GM18951 (cell line): ENCODE data around the gene SARM1.

ENCODE experiments used
- POLR2A ChIP-seq: IDR thresholded peaks from 4 replicates; pipeline ENCODE4 v1.6.1; 2011; ENCODE audit warnings: mild to moderate bottlenecking; ENCODE audit not compliant: insufficient read length, insufficient read depth; ENCODE audit errors: extremely low read depth
- in situ Hi-C: fragments of 300-500 bp; cut with MboI; formaldehyde crosslinking; loops from one replicate; pipeline ENCODE4 v1.12.0; 2022; ENCODE audit warnings: low sequenced_read_pairs, mixed read lengths, inconsistent platforms; ENCODE audit not compliant: unreplicated experiment

SARM1 gene

DNA sequence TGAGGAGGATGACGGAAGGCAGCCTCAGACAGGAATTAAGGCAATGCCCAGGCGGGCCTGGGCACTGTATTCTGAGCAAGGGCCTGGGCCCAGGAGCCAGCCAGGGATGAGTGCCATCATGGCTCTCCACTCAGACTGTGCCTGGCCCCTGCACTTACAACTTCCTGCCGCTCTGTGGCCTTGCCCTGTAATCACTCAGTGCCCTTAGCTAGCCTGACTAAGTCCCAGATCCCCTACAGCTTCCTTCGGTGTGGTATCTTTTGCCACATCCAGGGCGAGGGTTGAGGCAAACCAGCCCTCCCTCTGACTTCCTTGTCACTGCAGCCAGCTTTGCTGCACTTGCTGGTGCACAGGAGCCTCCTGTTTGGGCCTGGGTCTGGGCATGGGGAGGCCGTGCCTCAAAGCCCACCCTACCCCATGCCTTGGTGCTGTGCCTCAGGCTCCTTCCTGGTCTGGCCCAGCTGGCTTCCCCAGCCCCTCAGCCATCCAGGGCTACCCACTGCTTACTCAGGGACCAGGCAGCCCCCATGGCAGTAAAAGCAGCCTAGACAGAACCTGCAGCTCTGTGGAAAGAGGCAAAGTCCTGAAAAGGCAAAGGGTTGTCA lies 25.2 kb downstream of the SARM1 start:
- in situ Hi-C loops = no loop called here
- no peak for TF ChIP-seq POLR2A

DNA sequence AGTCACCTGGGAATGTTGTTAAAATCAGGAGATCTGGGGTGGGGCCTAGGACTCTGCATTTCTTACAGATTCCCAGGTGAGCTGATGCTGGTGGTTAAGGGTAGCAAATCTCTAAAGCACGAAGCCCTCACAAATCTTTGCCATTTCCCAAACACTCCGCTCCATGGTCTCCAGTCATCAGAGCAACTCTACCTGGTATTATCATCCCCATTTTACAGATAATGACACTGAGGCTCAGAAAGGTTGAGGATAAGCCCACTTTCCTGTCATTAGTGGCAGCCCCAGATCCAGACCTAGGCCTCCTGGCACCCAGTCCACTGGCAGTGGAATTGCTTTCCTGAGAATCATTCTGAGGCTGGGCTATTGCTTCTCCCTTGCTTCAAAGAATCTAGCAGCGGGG lies 25.8 kb downstream of the SARM1 start:
- no peak for TF ChIP-seq POLR2A
- in situ Hi-C loops = no loop called here

DNA sequence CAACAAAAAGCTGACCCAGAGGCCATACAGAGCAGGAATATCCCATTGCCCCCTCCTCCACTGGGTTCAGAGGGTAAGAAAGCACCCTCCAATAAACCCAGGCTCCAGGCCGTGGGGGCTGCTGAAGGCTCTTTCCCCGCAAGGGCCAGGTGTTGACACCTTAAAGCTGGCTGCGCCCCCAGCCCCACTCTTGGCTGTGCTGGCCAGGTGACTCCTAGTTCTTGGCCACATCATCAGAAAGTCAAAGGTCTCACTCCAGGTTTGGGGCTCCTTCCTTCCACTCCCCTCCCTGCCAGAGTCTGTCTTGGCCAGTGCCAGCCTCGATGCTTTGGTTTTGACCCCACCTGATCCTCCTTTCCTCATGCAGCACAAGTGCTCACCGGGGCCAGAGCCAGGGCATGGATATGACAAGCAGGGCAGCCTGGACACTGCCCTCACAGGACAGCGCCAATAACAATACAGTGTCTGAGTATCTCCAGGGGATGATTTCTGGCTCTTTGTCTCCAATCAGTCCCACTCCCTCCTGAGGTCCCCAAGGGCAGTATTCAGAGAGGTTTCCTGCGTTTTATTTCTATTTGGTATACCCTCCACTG lies 26.3 kb downstream of the SARM1 start:
- TF ChIP-seq POLR2A = no peak
- in situ Hi-C loops = no loop called here

DNA sequence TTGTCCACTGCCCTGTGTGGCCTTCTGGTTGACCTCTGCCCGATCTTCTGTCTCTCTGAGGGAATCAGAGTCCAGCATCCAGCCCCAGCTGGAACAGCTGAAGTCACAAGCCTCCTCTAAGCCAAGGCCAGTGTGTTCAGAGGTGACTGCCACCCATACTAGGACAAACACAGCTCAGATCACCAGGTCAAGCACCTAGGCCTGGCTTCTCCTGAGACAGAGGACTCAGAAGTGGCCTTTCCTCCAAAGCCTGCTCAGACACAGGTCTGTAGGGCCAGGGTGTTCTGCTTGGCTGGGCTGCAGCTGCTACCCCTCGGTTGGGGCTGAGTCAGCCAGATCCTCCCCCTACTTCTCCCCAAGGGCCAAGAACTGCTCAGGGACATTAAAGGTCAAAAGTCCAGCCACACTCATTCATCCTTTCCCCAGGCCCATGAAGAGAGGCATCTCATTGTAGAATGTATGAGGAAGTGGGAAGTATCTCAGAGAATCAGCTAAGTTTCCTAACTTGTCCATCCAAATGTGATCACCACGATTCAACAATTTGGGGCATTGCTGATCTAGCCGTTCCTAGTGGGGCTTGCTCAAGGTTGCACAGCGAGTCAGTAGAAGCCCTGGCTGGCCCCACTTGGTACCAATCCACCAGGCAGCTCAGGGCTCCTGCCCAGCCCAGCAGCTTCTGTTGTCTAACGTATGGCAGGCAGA lies 26.9 kb downstream of the SARM1 start:
- in situ Hi-C loops = no loop called here
- TF ChIP-seq POLR2A = no peak

DNA sequence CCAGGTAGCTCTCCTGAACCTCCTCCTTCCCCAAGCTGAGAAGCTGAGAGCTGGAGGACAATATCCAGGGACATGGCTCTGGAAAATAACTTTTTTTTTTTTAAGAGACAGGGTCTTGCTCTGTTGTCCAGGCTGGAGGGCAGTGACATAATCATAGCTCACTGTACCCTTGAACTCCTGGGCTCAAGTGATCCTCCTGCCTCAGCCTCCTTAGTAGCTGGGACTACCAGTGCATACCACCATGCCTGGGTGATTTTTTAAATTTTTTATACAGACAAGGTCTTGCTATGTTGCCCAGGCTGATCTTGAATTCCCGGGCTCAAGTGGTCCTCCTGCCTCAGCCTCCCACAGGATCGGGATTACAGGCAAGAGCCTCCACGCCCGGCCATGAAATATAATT lies 28.3 kb downstream of the SARM1 start:
- no peak for TF ChIP-seq POLR2A
- in situ Hi-C loops = no loop called here

DNA sequence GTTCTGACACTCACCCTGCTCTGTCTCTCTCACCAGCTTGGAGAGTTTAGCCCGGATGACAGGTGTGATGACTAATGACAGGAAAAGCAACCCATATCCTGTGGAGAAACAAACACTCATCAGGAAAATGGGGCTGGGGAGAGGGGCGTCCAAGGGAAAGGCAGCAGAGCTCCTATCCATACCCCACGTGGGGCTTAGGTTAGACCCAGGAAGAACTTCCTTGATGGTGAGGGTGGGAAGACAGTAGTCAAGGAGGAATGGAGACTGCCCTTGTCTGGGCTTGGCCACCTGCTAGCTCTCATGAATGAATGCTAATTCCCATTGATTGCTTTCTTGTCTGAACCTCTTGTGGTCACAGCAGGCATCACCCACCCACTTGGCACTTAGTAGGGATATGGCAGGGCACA lies 30.7 kb downstream of the SARM1 start:
- in situ Hi-C loops = no loop called here
- no peak for TF ChIP-seq POLR2A

DNA sequence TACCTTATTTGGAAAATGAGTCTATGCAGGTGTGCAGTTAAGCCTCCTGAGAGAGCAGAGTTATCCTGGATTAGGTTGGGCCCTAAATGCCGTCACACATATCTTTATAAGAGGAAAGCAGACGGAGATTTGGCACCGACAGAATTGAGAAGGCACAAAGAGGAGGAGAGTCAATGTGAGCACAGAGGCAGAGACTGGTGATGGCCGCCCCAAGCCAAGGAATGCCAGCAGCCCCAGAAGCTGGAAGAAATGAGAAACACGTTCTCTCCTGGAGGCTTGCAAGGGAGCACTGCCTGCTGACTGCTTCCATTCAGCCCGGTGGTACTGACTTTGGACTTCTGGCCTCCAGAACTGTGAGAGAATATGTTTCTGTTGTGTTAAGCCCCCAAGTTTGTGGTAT lies 31.4 kb downstream of the SARM1 start:
- in situ Hi-C loops = no loop called here
- no peak for TF ChIP-seq POLR2A

DNA sequence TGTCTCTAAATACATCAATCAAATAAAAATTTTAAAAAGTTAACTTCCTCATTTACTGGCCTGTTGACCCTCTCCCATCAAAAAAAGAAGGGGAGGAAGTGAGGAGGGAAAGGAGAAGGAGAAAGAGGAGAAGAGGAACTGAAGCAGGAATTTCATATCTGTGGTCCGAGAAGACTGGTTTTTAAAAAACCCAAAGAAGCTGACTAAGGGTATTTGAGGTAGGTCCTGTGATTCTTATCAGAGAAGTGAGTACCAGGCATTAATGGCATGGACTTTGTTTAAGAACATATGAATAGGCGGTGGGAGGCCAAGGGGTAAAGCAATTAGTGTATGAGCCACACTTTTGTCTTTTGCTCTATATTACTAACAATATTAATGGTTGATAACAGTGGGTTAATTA lies 32.5 kb downstream of the SARM1 start:
- no peak for TF ChIP-seq POLR2A
- in situ Hi-C loops = no loop called here

DNA sequence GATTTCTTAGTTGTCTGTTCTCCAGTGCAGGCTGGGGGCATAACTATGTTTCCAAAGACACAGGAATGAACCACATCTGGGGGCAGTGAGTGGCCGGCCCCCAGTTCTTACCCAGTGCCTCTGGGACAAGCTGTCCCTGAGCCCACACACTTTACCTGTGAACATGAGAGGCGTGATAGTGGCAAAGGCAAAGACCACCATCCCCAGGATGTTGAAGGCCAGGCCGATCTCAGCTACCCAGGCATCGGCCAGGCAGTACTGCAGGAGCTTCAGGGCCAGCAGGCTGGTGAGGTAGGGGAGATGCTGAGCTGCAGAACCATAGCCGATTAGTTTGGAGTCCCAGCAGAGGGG lies 32.9 kb downstream of the SARM1 start:
- TF ChIP-seq POLR2A = no peak
- in situ Hi-C loops = no loop called here

DNA sequence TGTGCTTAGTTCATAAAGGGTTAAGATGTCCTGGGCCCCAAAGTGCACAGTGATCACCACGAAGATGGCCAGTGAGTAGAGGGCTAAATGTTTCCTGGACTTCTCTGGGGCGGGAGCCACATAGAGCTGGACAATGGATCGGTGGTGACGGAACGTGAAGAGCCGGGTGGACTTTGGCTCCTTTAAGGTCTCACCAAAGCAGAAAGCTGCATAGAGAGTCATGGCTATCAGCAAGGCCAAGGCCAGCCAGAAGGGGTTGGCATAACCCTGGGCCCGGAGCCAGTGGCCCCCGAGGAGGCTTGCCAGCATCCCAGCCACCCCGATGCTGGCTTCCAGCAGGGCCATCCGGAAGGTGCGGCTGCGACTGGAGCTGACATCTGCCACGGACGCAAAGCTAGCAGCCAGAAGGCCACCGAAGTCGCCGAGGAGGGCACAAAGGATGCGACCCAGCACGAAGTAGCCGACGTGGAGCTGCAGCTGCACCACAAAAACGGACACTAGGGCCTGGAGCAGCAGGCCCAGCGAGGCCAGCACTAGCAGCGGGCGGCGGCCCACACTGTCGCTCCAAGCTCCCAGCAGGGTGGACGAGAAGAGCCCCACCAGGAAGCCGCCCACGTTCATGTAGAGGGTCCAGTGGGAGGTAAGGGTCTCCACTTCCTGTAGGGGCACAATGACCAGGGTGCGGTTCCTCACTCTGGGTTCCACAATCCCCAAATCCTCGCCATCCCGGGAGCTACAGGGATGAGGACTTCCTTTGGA lies 33.5 kb downstream of the SARM1 start:
- in situ Hi-C loops = no loop called here
- no peak for TF ChIP-seq POLR2A

DNA sequence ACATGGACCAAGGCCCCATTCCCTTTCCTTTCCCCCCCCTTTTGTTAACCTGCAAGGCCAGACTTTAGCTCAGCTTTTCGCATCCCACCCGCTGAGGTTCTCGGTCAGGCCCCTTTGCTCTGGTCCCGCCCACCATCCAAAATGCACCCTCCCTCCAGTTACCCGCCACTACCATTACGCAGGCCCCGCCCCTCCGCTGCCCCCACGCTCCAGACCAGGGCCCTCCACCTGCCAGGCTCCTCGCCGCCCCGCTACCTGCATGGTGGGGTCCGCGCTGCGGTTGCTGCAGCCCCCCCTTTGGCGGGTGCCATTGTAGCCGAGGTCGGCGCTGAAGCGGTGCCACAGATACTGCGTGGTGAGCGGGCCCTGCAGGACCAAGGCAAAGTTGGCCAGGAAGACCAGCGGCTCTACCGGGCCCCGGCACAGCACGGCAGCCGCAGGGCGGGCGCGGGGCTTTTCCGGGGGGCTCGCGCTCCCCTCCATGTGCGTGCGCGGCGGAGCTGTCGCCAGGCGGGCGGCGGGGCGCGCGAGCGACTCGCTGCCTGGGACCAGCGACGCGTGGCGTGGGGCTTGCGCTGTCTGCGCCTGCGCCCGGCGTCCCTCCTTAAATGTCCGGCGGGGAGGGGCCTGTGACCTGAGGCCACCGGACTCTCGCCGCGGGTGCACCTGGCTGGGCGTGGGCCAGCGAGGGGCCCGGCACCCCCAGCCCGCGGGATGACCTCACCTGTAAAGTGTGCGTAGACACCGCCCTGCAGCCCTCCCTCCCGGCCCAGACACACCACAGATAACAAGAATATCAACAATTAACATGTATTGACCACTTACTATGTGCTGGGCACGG lies 34.4 kb downstream of the SARM1 start, which contains the start of gene SLC46A1:
Gene SLC46A1 (minus strand): TSS at position 581 of the 841 bp plus-strand sequence. CDS start 98 bp downstream, at position 483.
- peak; percentile 57 for TF ChIP-seq POLR2A
- in situ Hi-C loops = no loop called here

DNA sequence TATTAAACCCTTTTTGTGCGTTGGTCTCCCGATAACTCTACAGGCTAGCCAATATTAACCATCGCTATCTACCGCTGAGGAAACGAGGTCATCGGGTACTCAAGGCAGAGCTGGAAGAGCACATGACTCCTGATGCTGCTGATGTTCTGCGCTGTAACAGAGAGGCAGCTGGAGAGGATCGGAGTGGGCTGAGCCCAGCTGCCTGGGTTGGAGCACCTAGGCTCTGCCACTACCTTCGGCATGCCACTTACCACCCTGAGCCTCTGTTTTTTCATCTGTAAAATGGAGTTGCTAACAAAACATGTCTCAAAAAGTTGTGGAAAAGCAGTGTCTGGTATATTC lies 35.0 kb downstream of the SARM1 start:
- TF ChIP-seq POLR2A = no peak

More for the DNA sequence above, 35.0 kb downstream of the SARM1 start:
- in situ Hi-C loops = no loop called here
